ENCODE data around the gene WNT6. TPM values are rescaled to one million over a fixed set of nuclear protein-coding genes. Genes with fewer than 3 reads are reported as not detected.

WNT6 gene
- total RNA-seq, 2 donors from 2014 or later = 0.29 TPM; not detected in 1

- Mint-ChIP-seq H3K9me3 (no peaks in the 10 kb centered on the region), H3K4me3 (peak overlapping the region; percentile 85), H3K27me3 (peaks cover 4% of the 10 kb centered on the region), H3K36me3 (ENCODE audit: low read depth) (peaks cover 46% of the 10 kb centered on the region), H3K27ac (peak overlapping the region; percentile 95), H3K4me1 (peaks cover 41% of the 10 kb centered on the region)
- no peak for ATAC-seq (replicated peaks)
Observed at GRCh38 chr2:218894880-218895157, 35.2 kb downstream of the WNT6 start.

GRCh38 chr2:218895326-218895725, 35.7 kb downstream of the WNT6 start:
- H3K4me3 Mint-ChIP-seq = peak overlapping the region; percentile 85
- H3K4me1 Mint-ChIP-seq = peaks cover 41% of the 10 kb centered on the region
- H3K27me3 Mint-ChIP-seq = peaks cover 4% of the 10 kb centered on the region
- H3K36me3 Mint-ChIP-seq (ENCODE audit: low read depth) = peaks cover 46% of the 10 kb centered on the region
- peak overlapping the region; percentile 95 for H3K27ac Mint-ChIP-seq
- no peaks in the 10 kb centered on the region for H3K9me3 Mint-ChIP-seq
- no peak for ATAC-seq (replicated peaks)

GRCh38 chr2:218895759-218896500, 36.3 kb downstream of the WNT6 start:
- ATAC-seq (replicated peaks) = peak; percentile 27
- peaks cover 9% of the 10 kb centered on the region for H3K27me3 Mint-ChIP-seq
- H3K27ac Mint-ChIP-seq = peak overlapping the region; percentile 95
- peak overlapping the region; percentile 85 for H3K4me3 Mint-ChIP-seq
- H3K9me3 Mint-ChIP-seq = no peaks in the 10 kb centered on the region
- H3K4me1 Mint-ChIP-seq = peaks cover 41% of the 10 kb centered on the region
- H3K36me3 Mint-ChIP-seq (ENCODE audit: low read depth) = peaks cover 41% of the 10 kb centered on the region

- Mint-ChIP-seq H3K4me3 (peak overlapping the region; percentile 85), H3K36me3 (ENCODE audit: low read depth) (peaks cover 33% of the 10 kb centered on the region), H3K9me3 (no peaks in the 10 kb centered on the region), H3K27ac (peak overlapping the region; percentile 95), H3K27me3 (peaks cover 12% of the 10 kb centered on the region), H3K4me1 (peaks cover 32% of the 10 kb centered on the region)
- ATAC-seq (replicated peaks) = peak; percentile 73
Observed at GRCh38 chr2:218896501-218897393, 37.1 kb downstream of the WNT6 start.

GRCh38 chr2:218897394-218898108, 37.9 kb downstream of the WNT6 start:
- Mint-ChIP-seq H3K4me3 (peak overlapping the region; percentile 85), H3K36me3 (ENCODE audit: low read depth) (peaks cover 30% of the 10 kb centered on the region), H3K4me1 (peaks cover 30% of the 10 kb centered on the region), H3K9me3 (no peaks in the 10 kb centered on the region), H3K27me3 (peaks cover 19% of the 10 kb centered on the region), H3K27ac (peak overlapping the region; percentile 83)
- no peak for ATAC-seq (replicated peaks)

GRCh38 chr2:218898109-218898878, 38.7 kb downstream of the WNT6 start:
- Mint-ChIP-seq H3K4me3 (peak overlapping the region; percentile 85), H3K27me3 (peaks cover 20% of the 10 kb centered on the region), H3K4me1 (peaks cover 30% of the 10 kb centered on the region), H3K36me3 (ENCODE audit: low read depth) (peaks cover 24% of the 10 kb centered on the region), H3K27ac (peak overlapping the region; percentile 83), H3K9me3 (no peaks in the 10 kb centered on the region)
- ATAC-seq (replicated peaks) = peak; percentile 25

- H3K9me3 Mint-ChIP-seq = no peaks in the 10 kb centered on the region
- H3K27me3 Mint-ChIP-seq = peaks cover 23% of the 10 kb centered on the region
- H3K4me3 Mint-ChIP-seq = no peak overlapping the region
- no peak overlapping the region for H3K27ac Mint-ChIP-seq
- H3K4me1 Mint-ChIP-seq = peaks cover 25% of the 10 kb centered on the region
- peaks cover 16% of the 10 kb centered on the region for H3K36me3 Mint-ChIP-seq (ENCODE audit: low read depth)
- ATAC-seq (replicated peaks) = no peak
Observed at GRCh38 chr2:218899147-218899546, 39.5 kb downstream of the WNT6 start.

GRCh38 chr2:218902427-218902826, 42.8 kb downstream of the WNT6 start:
- no peak for ATAC-seq (replicated peaks)
- H3K9me3 Mint-ChIP-seq = no peaks in the 10 kb centered on the region
- H3K4me3 Mint-ChIP-seq = no peak overlapping the region
- H3K27ac Mint-ChIP-seq = no peak overlapping the region
- H3K36me3 Mint-ChIP-seq (ENCODE audit: low read depth) = no peaks in the 10 kb centered on the region
- peaks cover 13% of the 10 kb centered on the region for H3K4me1 Mint-ChIP-seq
- peaks cover 31% of the 10 kb centered on the region for H3K27me3 Mint-ChIP-seq

- ATAC-seq (replicated peaks) = no peak
- H3K36me3 Mint-ChIP-seq (ENCODE audit: low read depth) = no peaks in the 10 kb centered on the region
- H3K27ac Mint-ChIP-seq = no peak overlapping the region
- no peaks in the 10 kb centered on the region for H3K9me3 Mint-ChIP-seq
- peaks cover 27% of the 10 kb centered on the region for H3K27me3 Mint-ChIP-seq
- no peak overlapping the region for H3K4me3 Mint-ChIP-seq
- H3K4me1 Mint-ChIP-seq = peaks cover 4% of the 10 kb centered on the region
Observed at GRCh38 chr2:218904176-218904575, 44.6 kb downstream of the WNT6 start.

GRCh38 chr2:218908721-218909619, 49.4 kb downstream of the WNT6 start:
- H3K4me3 Mint-ChIP-seq = peak overlapping the region; percentile 89
- H3K4me1 Mint-ChIP-seq = peaks cover 8% of the 10 kb centered on the region
- peak overlapping the region; percentile 89 for H3K27ac Mint-ChIP-seq
- H3K27me3 Mint-ChIP-seq = peaks cover 11% of the 10 kb centered on the region
- ATAC-seq (replicated peaks) = peak; percentile 99
- no peaks in the 10 kb centered on the region for H3K36me3 Mint-ChIP-seq (ENCODE audit: low read depth)
- H3K9me3 Mint-ChIP-seq = no peaks in the 10 kb centered on the region

GRCh38 chr2:218910741-218911140, 51.1 kb downstream of the WNT6 start:
- no peaks in the 10 kb centered on the region for H3K36me3 Mint-ChIP-seq (ENCODE audit: low read depth)
- H3K4me1 Mint-ChIP-seq = peaks cover 4% of the 10 kb centered on the region

GRCh38 chr2:218920504-218920903, 60.9 kb downstream of the WNT6 start:
- Mint-ChIP-seq H3K27ac (no peak overlapping the region), H3K9me3 (no peaks in the 10 kb centered on the region), H3K4me1 (no peaks in the 10 kb centered on the region), H3K4me3 (no peak overlapping the region), H3K27me3 (peaks cover 22% of the 10 kb centered on the region), H3K36me3 (ENCODE audit: low read depth) (no peaks in the 10 kb centered on the region)
- ATAC-seq (replicated peaks) = no peak

More at GRCh38 chr2:218910741-218911140, 51.1 kb downstream of the WNT6 start:
- ATAC-seq (replicated peaks) = no peak
- Mint-ChIP-seq H3K9me3 (no peaks in the 10 kb centered on the region), H3K4me3 (peak overlapping the region; percentile 89), H3K27me3 (peaks cover 8% of the 10 kb centered on the region), H3K27ac (no peak overlapping the region)

Measured in activated T-helper 17 cell treated with anti-CD3 and anti-CD28 coated beads, Interleukin-2, amount 50 U/mL, for 72 hours (primary cell).